ENCODE measurements around the gene ANO1. TPM values are rescaled to one million over a fixed set of nuclear protein-coding genes. Genes with fewer than 3 reads are reported as not detected.

The ANO1 gene
- total and polyA plus RNA-seq, 12 donors = 0.67 to 6.7 (median 2.2) TPM

- Histone ChIP-seq H3K4me3 (no peak overlapping the region), H3K27me3 (no peaks in the 10 kb centered on the region), H3K9me3 (replicated peaks in 1 of 3) (no peaks in the 10 kb centered on the region), H3K4me1 (replicated peaks in 1 of 2) (no peaks in the 10 kb centered on the region), H3K27ac (no peak overlapping the region), H3K36me3 (replicated peaks in 1 of 2) (no peaks in the 10 kb centered on the region)
- intact Hi-C loops (cut with DNase I) = no loop called here
- no peak for TF ChIP-seq CTCF (IDR thresholded peaks at IDR 0.05)
- no peak for TF ChIP-seq POLR2A (IDR thresholded peaks at IDR 0.05)
- no peak for DNase-seq
- WGBS, 4 donors = 56 to 77% (median 73%) methylated on average over 3 of the region's 3 CpGs
Measured at GRCh38 chr11:70220136-70220535, 142.0 kb downstream of the ANO1 start.

GRCh38 chr11:70220920-70221319 is 142.8 kb downstream of the ANO1 start:
- WGBS, 4 donors = 63 to 84% (median 80%) methylated on average over 1 of the region's 1 CpG
- Histone ChIP-seq H3K36me3 (replicated peaks in 1 of 2) (no peaks in the 10 kb centered on the region), H3K27me3 (no peaks in the 10 kb centered on the region), H3K4me1 (replicated peaks in 1 of 2) (no peaks in the 10 kb centered on the region), H3K4me3 (no peak overlapping the region), H3K27ac (no peak overlapping the region), H3K9me3 (replicated peaks in 1 of 3) (no peaks in the 10 kb centered on the region)
- no peak for DNase-seq
- intact Hi-C loops (cut with DNase I) = no loop called here
- TF ChIP-seq POLR2A (IDR thresholded peaks at IDR 0.05) = no peak
- TF ChIP-seq CTCF (IDR thresholded peaks at IDR 0.05) = no peak

- TF ChIP-seq POLR2A (IDR thresholded peaks at IDR 0.05) (no peak), CTCF (IDR thresholded peaks at IDR 0.05) (no peak)
- H3K27me3 ChIP-seq = no peaks in the 10 kb centered on the region
- no peaks in the 10 kb centered on the region for H3K36me3 ChIP-seq (replicated peaks in 1 of 2)
- H3K4me3 ChIP-seq = no peak overlapping the region
- H3K27ac ChIP-seq = no peak overlapping the region
- intact Hi-C loops (cut with DNase I) = no loop called here
- no peaks in the 10 kb centered on the region for H3K9me3 ChIP-seq (replicated peaks in 1 of 3)
- 58 to 73% (median 69%) methylated on average over 7 to 8 of the region's 8 CpGs for WGBS, 4 donors
- no peaks in the 10 kb centered on the region for H3K4me1 ChIP-seq (replicated peaks in 1 of 2)
- peak in 1 of 7 donors; percentile 28 for DNase-seq
Measured at GRCh38 chr11:70225681-70226177, 147.6 kb downstream of the ANO1 start.

GRCh38 chr11:70226183-70226582 is 148.1 kb downstream of the ANO1 start:
- Histone ChIP-seq H3K27ac (no peak overlapping the region), H3K4me3 (no peak overlapping the region), H3K27me3 (no peaks in the 10 kb centered on the region), H3K4me1 (replicated peaks in 1 of 2) (no peaks in the 10 kb centered on the region), H3K9me3 (replicated peaks in 1 of 3) (no peaks in the 10 kb centered on the region), H3K36me3 (replicated peaks in 1 of 2) (no peaks in the 10 kb centered on the region)
- DNase-seq = no peak
- WGBS, 4 donors = 83 to 95% (median 94%) methylated on average over 3 of the region's 3 CpGs
- intact Hi-C loops (cut with DNase I) = no loop called here
- no peak for TF ChIP-seq POLR2A (IDR thresholded peaks at IDR 0.05)
- no peak for TF ChIP-seq CTCF (IDR thresholded peaks at IDR 0.05)
